OCI-M2 (cell line): Measurements from ENCODE around the gene ARL4D.
"Not testable (repeated sequence)": the region's sequence is repeated elsewhere in the genome, so short reads cannot be mapped to it uniquely, and the experiment has no call there.

Experiments
- DNase-seq: peaks from one replicate; lab custom pipeline; 2025; ENCODE audit not compliant: unreplicated experiment; lab: John Stamatoyannopoulos, UW

The ARL4D gene

GRCh38 chr17:43419375-43419882, 20.6 kb downstream of the ARL4D start:
- DNase-seq: not testable (repeated sequence)

GRCh38 chr17:43423777-43424455, 25.1 kb downstream of the ARL4D start:
- no peak for DNase-seq

GRCh38 chr17:43427362-43428043, 28.7 kb downstream of the ARL4D start:
- DNase-seq: no peak

- no peak for DNase-seq
These were observed 29.7 kb downstream of the ARL4D start for GRCh38 chr17:43428524-43428923.

GRCh38 chr17:43430936-43431713, 32.3 kb downstream of the ARL4D start:
- no peak for DNase-seq

GRCh38 chr17:43431714-43432523, 33.1 kb downstream of the ARL4D start:
- DNase-seq: no peak

GRCh38 chr17:43434902-43435319, 36.1 kb downstream of the ARL4D start:
- DNase-seq: no peak

- no peak for DNase-seq
These were observed 39.0 kb downstream of the ARL4D start for GRCh38 chr17:43437756-43438155.

GRCh38 chr17:43438626-43439025, 39.8 kb downstream of the ARL4D start:
- no peak for DNase-seq

GRCh38 chr17:43439041-43439440, 40.2 kb downstream of the ARL4D start:
- DNase-seq: no peak

GRCh38 chr17:43442711-43443110, 43.9 kb downstream of the ARL4D start:
- DNase-seq: no peak

- no peak for DNase-seq
These were observed 44.6 kb downstream of the ARL4D start for GRCh38 chr17:43443381-43443780.

GRCh38 chr17:43444223-43445008, 45.6 kb downstream of the ARL4D start:
- DNase-seq: no peak

- DNase-seq: no peak
These were observed 46.3 kb downstream of the ARL4D start for GRCh38 chr17:43445009-43445589.

GRCh38 chr17:43446773-43447172, 48.0 kb downstream of the ARL4D start:
- no peak for DNase-seq

GRCh38 chr17:43448720-43449469, 50.1 kb downstream of the ARL4D start:
- no peak for DNase-seq

- no peak for DNase-seq
These were observed 50.9 kb downstream of the ARL4D start for GRCh38 chr17:43449470-43450248.
